ENCODE measurements around the gene GAL3ST3.
"Not testable (repeated sequence)": the region's sequence is repeated elsewhere in the genome, so short reads cannot be mapped to it uniquely, and the experiment has no call there.

Gene GAL3ST3

GRCh38 chr11:66011785-66012303, 37.1 kb downstream of the GAL3ST3 start, which contains the start of gene CST6:
Gene CST6 (plus strand): TSS chr11:66012008. CDS start chr11:66012045, 37 bp downstream.
- no peak for DNase-seq

- DNase-seq, result no peak
These were observed 37.6 kb downstream of the GAL3ST3 start for GRCh38 chr11:66011239-66011784.

GRCh38 chr11:66010036-66010435, 38.9 kb downstream of the GAL3ST3 start:
- DNase-seq, result not testable (repeated sequence)

GRCh38 chr11:66008468-66009101, 40.4 kb downstream of the GAL3ST3 start:
- no peak for DNase-seq

GRCh38 chr11:66008095-66008467, 40.9 kb downstream of the GAL3ST3 start:
- no peak for DNase-seq

GRCh38 chr11:66007201-66007634, 41.7 kb downstream of the GAL3ST3 start:
- DNase-seq, result no peak

GRCh38 chr11:66006891-66007176, 42.1 kb downstream of the GAL3ST3 start:
- DNase-seq, result no peak

- DNase-seq, result no peak
These were observed 42.6 kb downstream of the GAL3ST3 start for GRCh38 chr11:66006134-66006890.

- no peak for DNase-seq
These were observed 44.8 kb downstream of the GAL3ST3 start for GRCh38 chr11:66004186-66004585.

GRCh38 chr11:66003291-66003690, 45.7 kb downstream of the GAL3ST3 start:
- DNase-seq, result no peak

GRCh38 chr11:66002648-66003225, 46.2 kb downstream of the GAL3ST3 start:
- peak in 1 of 2 experiments; percentile 63 for DNase-seq

GRCh38 chr11:66001942-66002647, 46.9 kb downstream of the GAL3ST3 start, which contains the start of the genes BANF1 and EIF1AD:
Gene BANF1 (plus strand): TSS chr11:66002503. CDS start chr11:66003251, 748 bp downstream.
Gene EIF1AD (minus strand): TSS chr11:66002157. CDS start chr11:66000389, 1,768 bp downstream.
- DNase-seq, result peak; percentile 88

- no peak for DNase-seq
These were observed 51.7 kb downstream of the GAL3ST3 start for GRCh38 chr11:65997286-65997685.

GRCh38 chr11:65992056-65992455, 56.9 kb downstream of the GAL3ST3 start:
- DNase-seq, result no peak
